Liver (tissue), 9 donors: ENCODE results near the gene CDIPT. TPM values are rescaled to one million over a fixed set of nuclear protein-coding genes. Genes with fewer than 3 reads are reported as not detected.

Experiments
- DNase-seq: peaks from one replicate; pipeline ENCODE4 v3.0.0-alpha.2; 2017; ENCODE audit warnings: low spot score
- H3K27ac ChIP-seq, 2 donors: one replicate each; pipeline ENCODE4 v1.7.0; 2013; ENCODE audit warnings: inconsistent platforms in 2 of 2, low read length in 2 of 2, control low read depth in 1 of 2, low read depth in 1 of 2, mild to moderate bottlenecking in 1 of 2
- H3K27me3 ChIP-seq, 4 donors: one replicate each; pipeline versions ENCODE4 v1.6.1 to v1.7.0; 2013; ENCODE audit warnings: low read length in 3 of 4, inconsistent platforms in 1 of 4, mild to moderate bottlenecking in 1 of 4, moderate library complexity in 1 of 4; ENCODE audit not compliant: control insufficient read depth in 4 of 4, insufficient read depth in 4 of 4
- H3K36me3 ChIP-seq, 4 donors: one replicate each; pipeline versions ENCODE4 v1.6.1 to v1.7.0; 2013; ENCODE audit warnings: low read length in 3 of 4, mild to moderate bottlenecking in 3 of 4, low read depth in 1 of 4, moderate library complexity in 1 of 4; ENCODE audit not compliant: control insufficient read depth in 4 of 4, insufficient read depth in 3 of 4
- H3K4me1 ChIP-seq, 4 donors: one replicate each; pipeline versions ENCODE4 v1.6.1 to v1.7.0; 2013; ENCODE audit warnings: low read length in 3 of 4, mild to moderate bottlenecking in 3 of 4, moderate library complexity in 1 of 4; ENCODE audit not compliant: control insufficient read depth in 4 of 4, insufficient read depth in 4 of 4
- H3K4me3 ChIP-seq, 3 donors: one replicate each; pipeline versions ENCODE4 v1.6.1 to v1.7.0; 2013; ENCODE audit warnings: low read length in 3 of 3, control low read depth in 1 of 3, low read depth in 1 of 3, mild to moderate bottlenecking in 1 of 3
- H3K9ac ChIP-seq, 2 donors: one replicate each; pipeline ENCODE4 v1.7.0; 2013; ENCODE audit warnings: low read length in 2 of 2, mild to moderate bottlenecking in 2 of 2, moderate library complexity in 2 of 2, control low read depth in 1 of 2, low read depth in 1 of 2
- H3K9me3 ChIP-seq, 4 donors: one replicate each; pipeline versions ENCODE4 v1.6.1 to v1.7.0; 2013; ENCODE audit warnings: low read length in 3 of 4; ENCODE audit not compliant: control insufficient read depth in 4 of 4
- EGR1 ChIP-seq, 2 donors: IDR thresholded peaks; 2 replicates each; pipeline ENCODE4 v1.6.1; 2016 to 2018; ENCODE audit warnings: antibody characterized with exemption in 2 of 2, low read depth in 2 of 2
- FOXA1 ChIP-seq: IDR thresholded peaks from 2 replicates; pipeline ENCODE4 v1.6.1; 2016; ENCODE audit warnings: antibody characterized with exemption
- FOXA2 ChIP-seq: IDR thresholded peaks from 2 replicates; pipeline ENCODE4 v1.6.1; 2016; ENCODE audit warnings: antibody characterized with exemption
- GABPA ChIP-seq, 2 donors: IDR thresholded peaks in 1 of 2; conservative IDR thresholded peaks in 1 of 2; 2 replicates each; pipeline ENCODE4 v1.6.1; 2016; ENCODE audit warnings: antibody characterized with exemption in 2 of 2, mild to moderate bottlenecking in 1 of 2, moderate library complexity in 1 of 2
- HNF4A ChIP-seq, 2 donors: conservative IDR thresholded peaks; 2 replicates each; pipeline ENCODE4 v1.6.1; 2016; ENCODE audit warnings: antibody characterized with exemption in 2 of 2, mild to moderate bottlenecking in 2 of 2
- HNF4G ChIP-seq: IDR thresholded peaks from 2 replicates; pipeline ENCODE4 v1.6.1; 2016; ENCODE audit warnings: antibody characterized with exemption
- JUND ChIP-seq, 2 donors: IDR thresholded peaks; 2 replicates each; pipeline ENCODE4 v1.6.1; 2016; ENCODE audit warnings: antibody characterized with exemption in 2 of 2
- NR2F2 ChIP-seq: IDR thresholded peaks from 2 replicates; pipeline ENCODE4 v1.6.1; 2016; ENCODE audit warnings: antibody characterized with exemption
- RAD21 ChIP-seq, 2 donors: IDR thresholded peaks; 2 replicates each; pipeline ENCODE4 v1.6.1; 2016; ENCODE audit warnings: antibody characterized with exemption in 2 of 2, mild to moderate bottlenecking in 2 of 2
- RXRA ChIP-seq, 2 donors: IDR thresholded peaks; 2 replicates each; pipeline ENCODE4 v1.6.1; 2017 to 2018; ENCODE audit warnings: antibody characterized with exemption in 2 of 2, mild to moderate bottlenecking in 1 of 2
- SP1 ChIP-seq: IDR thresholded peaks from 2 replicates; pipeline ENCODE4 v1.6.1; 2018; ENCODE audit warnings: antibody characterized with exemption, mild to moderate bottlenecking
- TAF1 ChIP-seq: conservative IDR thresholded peaks from 2 replicates; pipeline ENCODE4 v1.6.1; 2016; ENCODE audit warnings: antibody characterized with exemption, mild to moderate bottlenecking
- YY1 ChIP-seq: IDR thresholded peaks from 2 replicates; pipeline ENCODE4 v1.6.1; 2016; ENCODE audit warnings: antibody characterized with exemption, mild to moderate bottlenecking
- WGBS: extraction: QIAGEN DNeasy Blood & Tissue Kit; methylation state at CpG from one replicate; pipeline ENCODE4 v1.1.7; 2013; 5-methylcytosine and 5-hydroxymethylcytosine counted together
- polyA plus RNA-seq, 2 donors: library from polyadenylated mRNA; stranded (reverse) in 1 of 2; unstranded in 1 of 2; fragments of 200-250 nt in 1 of 2; fragments of >200 nt in 1 of 2; fragmentation: Nextera tagmentation in 1 of 2; extraction: Ambion mirVana in 1 of 2; gene quantifications; one replicate each; pipeline versions ENCODE4 v1.2.1 to v1.2.3, GENCODE V29; 2013 to 2015
- total RNA-seq, 2 donors: library from RNA; depleted of rRNA; stranded (reverse); fragments of >200 nt; gene quantifications; one replicate each; pipeline ENCODE4 v1.2.3, GENCODE V29; 2014
- TF ChIP-seq, protein P1 (sequence below): IDR thresholded peaks from 2 replicates; pipeline ENCODE4 v1.6.1; 2016; ENCODE audit warnings: antibody characterized with exemption
- TF ChIP-seq, protein P2 (sequence below): IDR thresholded peaks from 2 replicates; pipeline ENCODE4 v1.6.1; 2016; ENCODE audit warnings: antibody characterized with exemption
- TF ChIP-seq, protein P3 (sequence below): fragments of 150-350 bp; IDR thresholded peaks from 2 replicates; pipeline ENCODE4 v1.5.1; 2017; ENCODE audit warnings: improper control_type of control experiment, low read depth, low read length; ENCODE audit not compliant: missing input control
- TF ChIP-seq, protein P4 (sequence below): IDR thresholded peaks from 2 replicates; pipeline ENCODE4 v1.6.1; 2016; ENCODE audit warnings: antibody characterized with exemption
- TF ChIP-seq, protein P5 (sequence below): IDR thresholded peaks from 2 replicates; pipeline ENCODE4 v1.6.1; 2016; ENCODE audit warnings: antibody characterized with exemption, mild to moderate bottlenecking
- donor health status: healthy.
- donor health status: healthy.
- donor health status: healthy.
- donor health status: healthy.
- donor health status: healthy.

Gene CDIPT
- total and polyA plus RNA-seq, 4 donors, result 31.4 to 102 (median 38.4) TPM

GRCh38 chr16:29893553-29893952 lies 30.5 kb upstream of the CDIPT start:
- Histone ChIP-seq H3K9me3 (no peaks in the 10 kb centered on the region), H3K4me1 (peaks cover 0 to 2% (median 0%) of the 10 kb centered on the region in 4 donors), H3K27me3 (peaks cover 0 to 6% (median 1%) of the 10 kb centered on the region in 4 donors), H3K36me3 (no peaks in the 10 kb centered on the region), H3K27ac (no peak overlapping the region), H3K4me3 (no peak overlapping the region), H3K9ac (no peak overlapping the region)
- TF ChIP-seq, protein P1, sequence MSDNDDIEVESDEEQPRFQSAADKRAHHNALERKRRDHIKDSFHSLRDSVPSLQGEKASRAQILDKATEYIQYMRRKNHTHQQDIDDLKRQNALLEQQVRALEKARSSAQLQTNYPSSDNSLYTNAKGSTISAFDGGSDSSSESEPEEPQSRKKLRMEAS, result no peak
- TF ChIP-seq, protein P2, sequence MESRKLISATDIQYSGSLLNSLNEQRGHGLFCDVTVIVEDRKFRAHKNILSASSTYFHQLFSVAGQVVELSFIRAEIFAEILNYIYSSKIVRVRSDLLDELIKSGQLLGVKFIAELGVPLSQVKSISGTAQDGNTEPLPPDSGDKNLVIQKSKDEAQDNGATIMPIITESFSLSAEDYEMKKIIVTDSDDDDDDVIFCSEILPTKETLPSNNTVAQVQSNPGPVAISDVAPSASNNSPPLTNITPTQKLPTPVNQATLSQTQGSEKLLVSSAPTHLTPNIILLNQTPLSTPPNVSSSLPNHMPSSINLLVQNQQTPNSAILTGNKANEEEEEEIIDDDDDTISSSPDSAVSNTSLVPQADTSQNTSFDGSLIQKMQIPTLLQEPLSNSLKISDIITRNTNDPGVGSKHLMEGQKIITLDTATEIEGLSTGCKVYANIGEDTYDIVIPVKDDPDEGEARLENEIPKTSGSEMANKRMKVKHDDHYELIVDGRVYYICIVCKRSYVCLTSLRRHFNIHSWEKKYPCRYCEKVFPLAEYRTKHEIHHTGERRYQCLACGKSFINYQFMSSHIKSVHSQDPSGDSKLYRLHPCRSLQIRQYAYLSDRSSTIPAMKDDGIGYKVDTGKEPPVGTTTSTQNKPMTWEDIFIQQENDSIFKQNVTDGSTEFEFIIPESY, result no peak
- TF ChIP-seq HNF4G (no peak), EGR1 (IDR thresholded peaks at IDR 0.05; ENCODE audit: low read depth in 2 of 2) (no peak), SP1 (no peak), YY1 (no peak), TAF1 (no peak), RXRA (IDR thresholded peaks at IDR 0.05) (no peak), JUND (IDR thresholded peaks at IDR 0.05) (no peak), GABPA (IDR thresholded peaks at IDR 0.05 in 1 of 2, conservative IDR thresholded peaks at IDR 0.05 in 1 of 2) (no peak), NR2F2 (no peak), RAD21 (IDR thresholded peaks at IDR 0.05) (no peak), FOXA1 (no peak), FOXA2 (no peak), HNF4A (conservative IDR thresholded peaks at IDR 0.05) (no peak)
- TF ChIP-seq, protein P3, sequence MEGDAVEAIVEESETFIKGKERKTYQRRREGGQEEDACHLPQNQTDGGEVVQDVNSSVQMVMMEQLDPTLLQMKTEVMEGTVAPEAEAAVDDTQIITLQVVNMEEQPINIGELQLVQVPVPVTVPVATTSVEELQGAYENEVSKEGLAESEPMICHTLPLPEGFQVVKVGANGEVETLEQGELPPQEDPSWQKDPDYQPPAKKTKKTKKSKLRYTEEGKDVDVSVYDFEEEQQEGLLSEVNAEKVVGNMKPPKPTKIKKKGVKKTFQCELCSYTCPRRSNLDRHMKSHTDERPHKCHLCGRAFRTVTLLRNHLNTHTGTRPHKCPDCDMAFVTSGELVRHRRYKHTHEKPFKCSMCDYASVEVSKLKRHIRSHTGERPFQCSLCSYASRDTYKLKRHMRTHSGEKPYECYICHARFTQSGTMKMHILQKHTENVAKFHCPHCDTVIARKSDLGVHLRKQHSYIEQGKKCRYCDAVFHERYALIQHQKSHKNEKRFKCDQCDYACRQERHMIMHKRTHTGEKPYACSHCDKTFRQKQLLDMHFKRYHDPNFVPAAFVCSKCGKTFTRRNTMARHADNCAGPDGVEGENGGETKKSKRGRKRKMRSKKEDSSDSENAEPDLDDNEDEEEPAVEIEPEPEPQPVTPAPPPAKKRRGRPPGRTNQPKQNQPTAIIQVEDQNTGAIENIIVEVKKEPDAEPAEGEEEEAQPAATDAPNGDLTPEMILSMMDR, result no peak
- TF ChIP-seq, protein P4, sequence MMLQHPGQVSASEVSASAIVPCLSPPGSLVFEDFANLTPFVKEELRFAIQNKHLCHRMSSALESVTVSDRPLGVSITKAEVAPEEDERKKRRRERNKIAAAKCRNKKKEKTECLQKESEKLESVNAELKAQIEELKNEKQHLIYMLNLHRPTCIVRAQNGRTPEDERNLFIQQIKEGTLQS, result no peak
- TF ChIP-seq, protein P5, sequence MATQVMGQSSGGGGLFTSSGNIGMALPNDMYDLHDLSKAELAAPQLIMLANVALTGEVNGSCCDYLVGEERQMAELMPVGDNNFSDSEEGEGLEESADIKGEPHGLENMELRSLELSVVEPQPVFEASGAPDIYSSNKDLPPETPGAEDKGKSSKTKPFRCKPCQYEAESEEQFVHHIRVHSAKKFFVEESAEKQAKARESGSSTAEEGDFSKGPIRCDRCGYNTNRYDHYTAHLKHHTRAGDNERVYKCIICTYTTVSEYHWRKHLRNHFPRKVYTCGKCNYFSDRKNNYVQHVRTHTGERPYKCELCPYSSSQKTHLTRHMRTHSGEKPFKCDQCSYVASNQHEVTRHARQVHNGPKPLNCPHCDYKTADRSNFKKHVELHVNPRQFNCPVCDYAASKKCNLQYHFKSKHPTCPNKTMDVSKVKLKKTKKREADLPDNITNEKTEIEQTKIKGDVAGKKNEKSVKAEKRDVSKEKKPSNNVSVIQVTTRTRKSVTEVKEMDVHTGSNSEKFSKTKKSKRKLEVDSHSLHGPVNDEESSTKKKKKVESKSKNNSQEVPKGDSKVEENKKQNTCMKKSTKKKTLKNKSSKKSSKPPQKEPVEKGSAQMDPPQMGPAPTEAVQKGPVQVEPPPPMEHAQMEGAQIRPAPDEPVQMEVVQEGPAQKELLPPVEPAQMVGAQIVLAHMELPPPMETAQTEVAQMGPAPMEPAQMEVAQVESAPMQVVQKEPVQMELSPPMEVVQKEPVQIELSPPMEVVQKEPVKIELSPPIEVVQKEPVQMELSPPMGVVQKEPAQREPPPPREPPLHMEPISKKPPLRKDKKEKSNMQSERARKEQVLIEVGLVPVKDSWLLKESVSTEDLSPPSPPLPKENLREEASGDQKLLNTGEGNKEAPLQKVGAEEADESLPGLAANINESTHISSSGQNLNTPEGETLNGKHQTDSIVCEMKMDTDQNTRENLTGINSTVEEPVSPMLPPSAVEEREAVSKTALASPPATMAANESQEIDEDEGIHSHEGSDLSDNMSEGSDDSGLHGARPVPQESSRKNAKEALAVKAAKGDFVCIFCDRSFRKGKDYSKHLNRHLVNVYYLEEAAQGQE, result no peak
- WGBS, result 90% methylated on average over 3 of the region's 3 CpGs
- no peak for DNase-seq
